ENCODE results near the gene SMOC2. TPM values are rescaled to one million over a fixed set of nuclear protein-coding genes. Genes with fewer than 3 reads are reported as not detected.
"Not testable (repeated sequence)": the region's sequence is repeated elsewhere in the genome, so short reads cannot be mapped to it uniquely, and the experiment has no call there.

The SMOC2 gene
- total RNA-seq, 1 donor from 2014 or later = 102 TPM

- H3K9me3 ChIP-seq = no peaks in the 10 kb centered on the region
- no peak overlapping the region for H3K4me3 ChIP-seq
- H3K27ac ChIP-seq = no peak overlapping the region
- intact Hi-C loops (cut with DNase I) = no loop called here
- DNase-seq (ENCODE audit: low spot score in 2 of 2) = peak in 1 of 2 donors; percentile 41
- no peaks in the 10 kb centered on the region for H3K4me1 ChIP-seq
- no peak for TF ChIP-seq CTCF (IDR thresholded peaks at IDR 0.05)
- no peaks in the 10 kb centered on the region for H3K36me3 ChIP-seq
- no peaks in the 10 kb centered on the region for H3K27me3 ChIP-seq
These were observed 245.2 kb downstream of the SMOC2 start for GRCh38 chr6:168686029-168686738.

GRCh38 chr6:168686831-168687730 is 246.1 kb downstream of the SMOC2 start:
- DNase-seq (ENCODE audit: low spot score in 2 of 2) = peak in 1 of 2 donors; percentile 46
- Histone ChIP-seq H3K4me3 (no peak overlapping the region), H3K27me3 (no peaks in the 10 kb centered on the region), H3K9me3 (no peaks in the 10 kb centered on the region), H3K4me1 (no peaks in the 10 kb centered on the region), H3K27ac (no peak overlapping the region), H3K36me3 (no peaks in the 10 kb centered on the region)
- TF ChIP-seq CTCF (IDR thresholded peaks at IDR 0.05) = no peak
- intact Hi-C loops (cut with DNase I) = no loop called here

DNA sequence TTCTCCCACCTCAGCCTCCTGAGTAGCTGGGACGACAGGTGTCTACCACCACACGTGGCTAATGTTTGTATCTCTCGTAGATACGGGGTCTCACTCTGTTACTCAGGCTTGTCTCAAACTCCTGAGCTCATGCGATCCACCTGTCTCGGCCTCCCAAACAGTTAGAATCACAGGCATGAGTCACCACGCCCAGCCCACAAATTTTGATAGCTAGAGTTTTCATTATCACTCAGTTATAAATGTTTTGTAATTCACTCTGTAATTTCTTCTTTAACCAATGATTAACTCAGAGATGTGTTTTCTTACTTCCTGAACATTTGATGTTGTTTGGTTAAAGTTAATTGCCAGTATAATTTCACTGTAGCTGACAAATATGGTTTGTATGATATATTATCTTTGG is 249.3 kb downstream of the SMOC2 start:
- Histone ChIP-seq H3K4me3 (no peak overlapping the region), H3K36me3 (no peaks in the 10 kb centered on the region), H3K9me3 (no peaks in the 10 kb centered on the region), H3K4me1 (no peaks in the 10 kb centered on the region), H3K27ac (no peak overlapping the region), H3K27me3 (no peaks in the 10 kb centered on the region)
- intact Hi-C loops (cut with DNase I) = no loop called here
- DNase-seq (ENCODE audit: low spot score in 2 of 2) = no peak
- no peak for TF ChIP-seq CTCF (IDR thresholded peaks at IDR 0.05)

GRCh38 chr6:168691774-168692173 is 250.8 kb downstream of the SMOC2 start:
- intact Hi-C loops (cut with DNase I) = no loop called here
- H3K27ac ChIP-seq = no peak overlapping the region
- no peaks in the 10 kb centered on the region for H3K9me3 ChIP-seq
- H3K36me3 ChIP-seq = no peaks in the 10 kb centered on the region
- H3K27me3 ChIP-seq = no peaks in the 10 kb centered on the region
- no peak overlapping the region for H3K4me3 ChIP-seq
- no peak for DNase-seq (ENCODE audit: low spot score in 2 of 2)
- TF ChIP-seq CTCF (IDR thresholded peaks at IDR 0.05) = no peak
- H3K4me1 ChIP-seq = no peaks in the 10 kb centered on the region

- intact Hi-C loops (cut with DNase I) = no loop called here
- no peak for DNase-seq (ENCODE audit: low spot score in 2 of 2)
- TF ChIP-seq CTCF (IDR thresholded peaks at IDR 0.05) = no peak
These were observed 251.4 kb downstream of the SMOC2 start for GRCh38 chr6:168692193-168692914.

DNA sequence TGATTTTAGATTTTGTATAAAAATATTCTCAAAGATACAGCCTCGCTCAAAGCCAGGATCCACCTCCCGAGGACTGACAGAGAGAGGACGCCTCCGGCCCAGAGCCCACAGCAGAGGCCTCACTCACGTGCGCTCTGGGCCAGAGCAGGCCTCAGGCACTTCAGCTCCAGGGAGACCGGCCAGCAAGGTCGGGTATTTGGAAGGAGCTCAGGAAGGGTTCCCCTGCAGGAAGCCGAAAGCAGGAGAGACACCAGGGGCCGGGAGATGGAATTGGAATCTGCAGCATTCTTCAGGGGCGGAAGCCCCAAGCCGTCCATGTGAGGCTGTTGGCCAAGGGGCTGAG is 251.9 kb downstream of the SMOC2 start:
- H3K9me3 ChIP-seq; H3K36me3 ChIP-seq; H3K4me3 ChIP-seq; intact Hi-C loops (cut with DNase I); H3K4me1 ChIP-seq; DNase-seq (ENCODE audit: low spot score in 2 of 2); H3K27me3 ChIP-seq; H3K27ac ChIP-seq: not testable (repeated sequence)

More at GRCh38 chr6:168692193-168692914, 251.4 kb downstream of the SMOC2 start:
- no peaks in the 10 kb centered on the region for H3K9me3 ChIP-seq
- H3K4me1 ChIP-seq = no peaks in the 10 kb centered on the region
- no peak overlapping the region for H3K4me3 ChIP-seq
- no peaks in the 10 kb centered on the region for H3K36me3 ChIP-seq
- no peaks in the 10 kb centered on the region for H3K27me3 ChIP-seq
- no peak overlapping the region for H3K27ac ChIP-seq

GRCh38 chr6:168694797-168695196 is 253.8 kb downstream of the SMOC2 start:
- DNase-seq (ENCODE audit: low spot score in 2 of 2); H3K4me1 ChIP-seq; H3K9me3 ChIP-seq; H3K36me3 ChIP-seq; H3K4me3 ChIP-seq; intact Hi-C loops (cut with DNase I); H3K27ac ChIP-seq; H3K27me3 ChIP-seq: not testable (repeated sequence)

All from ascending aorta (tissue), 2 donors.